HG02763 (cell line): ENCODE data around the gene PYGO2.
"Not testable (repeated sequence)": the region's sequence is repeated elsewhere in the genome, so short reads cannot be mapped to it uniquely, and the experiment has no call there.

Experiments
- ATAC-seq: cut with Tn5 transposase; IDR thresholded peaks from one replicate; pipeline ENCODE4 v1.9.1; 2021; ENCODE audit warnings: mild to moderate bottlenecking, moderate library complexity; ENCODE audit not compliant: unreplicated experiment

The PYGO2 gene

DNA sequence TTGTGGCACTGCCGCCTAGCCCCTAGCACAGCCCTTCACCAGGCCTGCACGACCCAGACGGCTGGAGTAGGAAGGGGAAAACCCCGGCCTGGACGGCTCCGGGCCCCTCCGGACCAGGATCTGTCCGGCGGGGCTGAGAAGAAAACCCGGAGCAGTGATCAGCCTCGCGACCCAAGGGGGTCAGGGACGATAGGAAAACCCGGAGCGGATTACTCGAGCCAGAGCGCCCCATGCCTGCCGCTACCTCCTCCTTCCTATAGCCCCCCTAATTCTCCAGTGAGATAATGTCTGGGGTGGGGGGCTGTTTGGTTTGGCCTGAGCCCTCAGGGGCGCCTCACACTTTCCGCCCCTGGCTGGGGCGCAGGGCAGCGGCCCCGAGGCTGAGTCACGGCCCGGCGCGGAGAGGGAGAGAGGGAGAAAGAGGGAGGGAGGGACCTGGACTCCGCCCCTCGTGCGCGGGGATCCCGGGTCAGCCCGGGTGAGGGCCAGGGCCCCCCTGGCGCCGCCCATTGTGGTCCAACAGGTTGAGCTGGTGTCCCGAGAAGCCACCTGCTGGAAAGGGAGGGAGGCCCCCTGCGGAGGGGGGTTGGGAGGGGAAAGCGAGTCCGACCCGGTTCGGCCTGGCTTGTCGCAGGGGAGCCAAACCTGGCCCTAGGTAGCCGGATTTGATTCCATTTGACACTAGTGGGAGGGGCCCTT is 39.3 kb upstream of the PYGO2 start:
- peak; percentile 39 for ATAC-seq

DNA sequence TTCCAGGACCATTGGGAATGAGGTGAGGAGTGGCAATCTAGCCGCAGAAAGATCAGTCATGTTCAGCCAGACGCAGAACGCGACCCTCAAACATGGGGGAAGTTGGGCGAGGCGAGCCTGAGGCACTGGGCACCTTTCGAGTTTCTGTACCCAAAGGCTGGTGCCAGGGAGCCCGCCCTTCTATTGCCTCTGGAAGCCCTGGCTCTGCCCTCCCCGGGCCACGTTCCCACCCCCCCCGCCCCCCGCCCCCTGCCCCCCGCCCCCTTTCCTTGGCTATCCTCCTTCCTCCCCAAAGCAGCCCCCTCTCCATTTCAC is 38.8 kb upstream of the PYGO2 start:
- ATAC-seq, result no peak

DNA sequence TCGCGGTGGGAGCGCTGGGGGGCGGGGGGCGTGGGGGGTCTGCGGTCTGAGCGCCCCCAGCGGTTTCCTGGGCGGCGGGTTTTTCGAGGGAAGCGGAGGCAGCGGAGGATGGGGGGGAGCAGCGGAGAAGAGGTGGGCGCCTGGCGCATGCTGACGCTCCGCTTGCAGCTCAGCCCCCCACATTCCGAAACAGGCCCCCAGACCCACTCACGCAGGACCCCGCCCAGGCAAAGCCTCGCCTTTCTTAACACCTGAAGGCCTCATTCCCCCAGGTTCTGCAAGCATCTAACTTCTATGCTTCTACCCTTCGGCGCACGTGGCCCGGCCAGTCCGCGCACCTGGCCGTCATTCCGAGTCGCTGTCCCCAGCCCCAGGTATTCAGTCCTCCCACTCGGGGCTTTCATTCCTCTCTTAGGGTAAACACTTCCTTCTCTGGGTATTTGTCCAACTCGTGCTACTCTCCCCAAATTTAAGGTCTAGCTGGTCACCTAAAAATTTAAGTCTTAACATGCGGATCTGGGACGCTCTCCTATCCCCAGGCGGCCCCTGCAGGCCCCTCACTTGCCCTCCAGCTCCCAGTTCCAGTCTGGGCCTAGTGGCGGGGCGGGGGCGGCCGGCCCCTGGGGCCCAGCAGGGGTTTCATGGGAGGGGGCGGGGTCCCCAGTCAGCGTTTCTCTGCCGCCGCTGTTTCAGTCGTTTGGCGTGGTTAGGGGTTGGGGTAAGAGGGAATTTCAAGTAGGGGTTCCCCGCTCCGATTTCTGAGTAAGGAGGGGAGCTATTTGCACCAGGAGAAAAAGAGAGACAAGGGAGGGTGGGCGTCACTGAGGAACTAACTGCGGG is 38.2 kb upstream of the PYGO2 start:
- no peak for ATAC-seq

DNA sequence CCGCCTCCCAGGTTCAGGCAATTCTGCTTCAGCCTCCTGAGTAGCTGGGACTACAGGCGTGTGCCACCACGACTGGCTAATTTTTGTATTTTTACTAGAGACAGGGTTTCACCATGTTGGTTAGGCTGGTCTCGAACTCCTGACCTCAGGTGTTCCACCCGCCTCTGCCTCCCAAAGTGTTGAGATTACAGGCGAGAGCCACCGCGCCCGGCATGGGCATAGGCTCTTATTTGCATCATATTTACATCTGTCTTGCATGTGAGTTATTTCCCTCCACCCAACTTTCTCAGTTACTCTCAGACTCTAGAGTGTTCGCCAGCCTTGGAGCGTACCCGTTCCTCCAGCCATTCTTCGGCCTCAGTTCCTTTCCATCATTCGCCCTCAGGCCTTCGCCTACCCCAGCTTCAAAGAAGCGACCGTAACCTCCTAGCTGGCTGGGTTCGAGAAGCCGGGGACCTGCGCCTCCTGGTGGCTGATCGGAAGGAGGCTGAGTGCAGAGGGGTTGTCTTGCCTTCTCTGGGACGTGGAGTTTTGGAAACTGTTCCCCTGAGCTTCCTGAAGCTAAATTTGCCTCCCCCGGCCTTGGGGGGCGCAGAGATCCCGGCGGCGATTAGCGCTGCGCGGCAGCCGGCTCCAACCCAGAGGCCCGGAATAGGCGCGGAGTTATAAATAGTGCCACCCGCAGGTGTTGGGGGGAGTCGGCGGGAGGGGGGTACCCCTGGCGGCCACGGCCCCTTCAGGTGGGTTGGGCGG is 37.4 kb upstream of the PYGO2 start:
- ATAC-seq, result no peak

DNA sequence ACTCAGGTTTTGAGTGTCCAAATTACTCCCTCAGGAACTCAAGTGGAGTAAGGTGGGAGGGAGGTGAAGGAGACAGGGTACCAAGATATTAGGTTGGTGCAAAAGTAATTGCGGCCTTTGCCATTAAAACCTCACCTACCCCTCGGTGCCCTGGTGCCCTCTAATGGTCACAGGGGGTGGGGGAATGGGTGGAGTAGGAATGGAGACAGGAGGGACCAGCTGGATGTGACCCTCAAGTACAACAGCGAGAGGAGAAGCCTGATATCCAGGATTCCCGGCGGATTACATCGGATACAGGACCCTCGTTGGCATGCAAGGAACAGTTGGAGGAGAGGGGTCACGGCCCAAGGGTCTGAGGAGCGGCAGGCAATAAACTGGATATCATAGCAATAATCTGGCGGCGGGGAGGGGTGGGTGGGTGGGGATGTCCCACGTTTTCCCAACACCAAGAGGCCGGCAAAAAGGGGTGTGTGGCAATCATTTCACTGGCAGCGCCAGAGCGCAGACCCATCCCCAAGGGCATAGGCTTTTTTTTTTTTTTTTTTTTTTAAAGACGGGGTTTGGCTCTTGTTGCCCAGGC is 36.7 kb upstream of the PYGO2 start:
- no peak for ATAC-seq

DNA sequence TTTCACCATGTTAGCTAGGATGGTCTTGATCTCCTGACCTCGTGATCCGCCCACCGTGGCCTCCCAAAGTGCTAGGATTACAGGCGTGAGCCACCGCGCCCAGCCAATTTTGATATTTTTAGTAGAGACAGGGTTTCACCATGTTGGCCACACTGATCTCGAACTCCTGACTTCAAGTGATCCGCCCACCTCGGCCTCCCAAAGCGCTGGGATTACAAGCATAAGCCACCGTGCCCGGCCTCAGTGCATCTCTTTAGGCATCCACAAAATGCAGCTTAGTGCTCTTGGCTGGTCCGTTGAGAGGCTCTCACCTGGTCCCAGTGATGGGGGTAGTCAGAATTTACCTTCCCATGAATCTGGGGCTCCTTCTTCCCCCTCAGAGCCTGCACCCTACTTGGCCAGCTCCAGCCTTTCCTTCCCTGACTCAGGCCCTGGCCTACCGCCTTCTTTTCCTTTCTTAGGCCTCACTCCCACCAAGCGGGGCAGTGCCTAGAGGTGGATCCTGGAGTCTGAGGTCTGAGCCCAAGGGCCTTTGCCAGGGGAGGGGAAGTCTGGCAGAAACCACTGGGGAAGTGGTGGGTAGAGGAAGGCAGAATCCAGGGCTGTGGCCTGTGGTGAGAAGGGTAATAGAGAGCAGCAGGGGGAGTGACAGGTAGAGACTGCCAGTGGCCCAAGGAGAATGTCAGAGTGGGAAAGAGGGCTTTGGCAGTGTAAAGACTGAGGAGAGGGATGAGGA is 35.6 kb upstream of the PYGO2 start:
- ATAC-seq, result no peak

DNA sequence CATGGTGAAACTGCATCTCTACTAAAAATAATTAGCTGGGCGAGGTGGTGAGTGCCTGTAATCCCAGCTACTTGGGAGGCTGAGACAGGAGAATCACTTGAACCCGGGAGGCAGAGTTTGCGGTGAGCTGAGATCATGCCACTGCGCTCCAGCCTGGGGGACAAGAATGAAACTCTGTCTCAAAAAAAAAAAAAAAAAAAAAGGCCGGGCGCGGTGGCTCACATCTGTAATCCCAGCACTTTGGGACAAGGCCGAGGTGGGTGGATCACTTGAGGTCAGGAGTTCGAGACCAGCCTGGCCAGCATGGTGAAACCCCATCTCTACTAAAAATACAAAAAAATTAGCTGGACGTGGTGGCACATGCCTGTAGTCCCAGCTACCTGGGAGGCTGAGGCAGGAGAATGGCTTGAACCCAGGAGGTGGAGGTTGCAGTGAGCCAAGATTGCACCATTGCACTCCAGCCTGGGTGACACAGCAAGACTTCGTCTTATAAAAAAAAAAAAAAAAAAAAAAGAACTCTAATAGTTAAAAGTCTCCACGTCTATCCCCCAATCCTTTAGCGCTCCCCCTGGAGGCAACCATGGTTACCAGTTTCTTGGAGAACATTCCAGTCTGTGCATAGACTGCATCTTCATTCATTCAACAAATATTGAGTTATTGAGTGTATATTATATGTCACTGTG is 33.9 kb upstream of the PYGO2 start:
- not testable (repeated sequence) for ATAC-seq

DNA sequence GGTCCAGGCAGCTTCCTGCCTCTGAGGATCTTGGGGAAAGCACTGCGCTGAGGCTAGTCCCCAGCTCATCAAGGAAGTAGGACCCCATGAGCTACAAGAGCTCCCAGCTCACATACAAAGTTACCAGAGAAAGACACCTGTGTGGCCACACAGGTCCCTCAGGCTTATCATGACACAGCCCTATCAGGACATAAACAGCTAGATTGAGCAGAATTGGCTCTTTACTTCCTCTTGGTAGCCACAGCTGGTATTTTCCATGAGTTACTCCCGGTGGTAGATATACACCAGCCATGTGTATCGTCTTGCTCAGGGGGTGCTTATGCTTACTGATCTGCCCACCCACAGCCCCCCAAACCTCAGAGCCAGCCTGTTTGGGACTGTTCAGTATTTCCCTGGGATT is 33.0 kb upstream of the PYGO2 start:
- no peak for ATAC-seq

DNA sequence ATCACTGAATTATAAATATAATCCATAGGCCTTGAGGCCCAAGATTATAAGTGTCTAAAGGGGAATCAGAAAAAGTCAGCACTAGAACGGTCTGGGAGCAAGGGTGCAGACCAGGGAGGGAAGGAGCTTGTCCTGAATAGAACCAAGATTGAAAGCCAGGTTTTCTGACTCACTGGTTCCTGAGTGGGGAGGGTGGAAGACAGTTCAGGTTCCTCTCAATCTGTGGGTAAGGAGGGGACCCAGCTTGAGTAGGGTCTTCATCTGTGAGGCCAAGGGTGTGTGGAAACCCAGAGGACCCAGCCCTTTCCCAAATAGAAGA is 32.6 kb upstream of the PYGO2 start:
- no peak for ATAC-seq

DNA sequence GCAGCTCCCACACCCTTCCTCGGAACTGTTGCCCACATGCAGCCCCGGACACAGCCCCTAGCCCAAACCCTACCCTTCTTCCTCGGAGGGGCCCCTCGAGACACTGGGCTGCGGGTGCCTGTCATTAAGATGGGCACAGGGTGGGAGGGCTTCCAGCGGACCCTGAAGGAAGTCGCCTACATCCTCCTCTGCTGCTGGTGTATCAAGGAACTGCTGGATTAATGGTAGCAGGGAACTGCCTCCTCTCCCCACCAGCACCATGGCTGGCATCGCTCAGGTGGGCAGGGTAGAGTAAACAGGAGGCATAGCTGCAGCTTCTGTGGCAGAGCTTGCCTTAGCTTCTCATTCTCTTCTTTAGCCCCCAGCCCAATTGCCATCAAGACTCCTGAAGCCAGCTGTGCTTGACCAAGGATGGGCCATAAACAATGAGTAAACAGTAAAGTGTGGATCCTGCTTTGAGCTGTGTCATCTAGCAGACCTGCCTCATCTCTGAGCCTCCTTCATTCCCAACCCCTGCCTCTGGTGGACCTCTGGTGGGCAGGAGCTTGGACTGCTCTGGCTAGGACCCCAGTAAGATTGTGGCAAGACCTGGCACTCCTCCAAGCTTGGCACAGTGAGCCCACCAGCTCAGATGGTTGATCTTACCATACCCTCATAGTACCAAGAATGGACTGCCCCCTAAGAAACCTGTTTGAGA is 32.1 kb upstream of the PYGO2 start, which contains the start of gene LENEP:
Gene LENEP (plus strand): TSS at position 15 of the 697 bp plus-strand sequence. CDS start 22 bp downstream, at position 37.
- no peak for ATAC-seq

DNA sequence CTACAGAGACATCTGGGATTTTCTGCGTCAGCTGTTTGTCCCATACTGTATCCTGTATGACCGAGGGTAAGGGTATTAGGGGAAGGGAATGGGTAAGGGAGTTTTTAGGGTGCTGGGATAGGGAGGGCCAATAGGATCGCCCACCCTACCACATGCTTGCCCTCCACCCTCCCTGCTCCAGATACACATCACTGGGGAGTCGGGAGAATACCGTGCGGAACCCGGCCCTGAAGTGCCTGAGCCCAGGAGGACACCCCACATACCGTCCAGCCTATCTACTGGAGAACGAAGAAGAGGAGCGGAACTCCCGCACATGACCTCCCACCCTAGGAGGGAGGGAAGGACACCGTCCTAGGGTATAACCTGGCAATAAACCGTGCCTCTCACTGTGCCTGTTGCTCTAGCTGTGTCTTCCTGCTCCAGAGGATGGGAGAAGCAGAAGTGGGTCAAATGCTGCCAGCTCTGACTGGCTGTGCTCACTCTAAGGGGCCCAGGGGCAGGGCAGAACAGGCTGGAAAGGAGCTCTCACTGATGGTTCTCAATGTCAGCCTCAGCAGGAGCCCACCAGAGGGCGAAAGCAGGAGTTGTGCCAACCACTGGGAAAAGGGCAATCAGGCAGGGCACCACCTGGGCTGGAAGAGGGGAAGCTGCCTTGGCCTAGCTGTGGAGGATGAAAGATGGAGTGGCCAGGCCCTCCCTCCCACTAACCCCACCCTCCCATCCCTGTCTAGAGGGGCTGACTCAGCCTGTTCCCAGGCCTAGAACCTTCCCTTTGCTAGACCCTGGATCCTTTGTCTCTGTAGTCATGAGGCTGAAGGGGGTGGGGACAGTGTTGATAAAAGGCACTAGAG is 31.4 kb upstream of the PYGO2 start:
- ATAC-seq, result no peak

DNA sequence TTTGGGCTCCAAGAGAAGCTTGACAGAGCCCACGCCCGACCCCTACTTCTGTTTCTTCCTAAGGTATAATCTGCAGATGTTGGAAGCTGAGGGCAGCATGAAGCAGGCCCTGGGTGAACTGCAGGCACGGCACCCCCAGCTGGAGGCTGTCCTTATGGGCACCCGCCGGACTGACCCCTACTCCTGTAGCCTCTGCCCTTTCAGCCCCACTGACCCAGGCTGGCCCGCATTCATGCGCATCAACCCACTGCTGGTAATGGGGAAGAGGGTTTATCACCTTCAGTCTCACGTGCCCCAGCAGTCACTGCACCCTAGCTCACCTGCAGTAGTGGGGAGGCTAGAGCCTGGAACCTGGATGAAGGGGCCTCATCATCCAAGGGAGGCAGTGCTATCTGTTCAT is 28.7 kb upstream of the PYGO2 start:
- no peak for ATAC-seq

DNA sequence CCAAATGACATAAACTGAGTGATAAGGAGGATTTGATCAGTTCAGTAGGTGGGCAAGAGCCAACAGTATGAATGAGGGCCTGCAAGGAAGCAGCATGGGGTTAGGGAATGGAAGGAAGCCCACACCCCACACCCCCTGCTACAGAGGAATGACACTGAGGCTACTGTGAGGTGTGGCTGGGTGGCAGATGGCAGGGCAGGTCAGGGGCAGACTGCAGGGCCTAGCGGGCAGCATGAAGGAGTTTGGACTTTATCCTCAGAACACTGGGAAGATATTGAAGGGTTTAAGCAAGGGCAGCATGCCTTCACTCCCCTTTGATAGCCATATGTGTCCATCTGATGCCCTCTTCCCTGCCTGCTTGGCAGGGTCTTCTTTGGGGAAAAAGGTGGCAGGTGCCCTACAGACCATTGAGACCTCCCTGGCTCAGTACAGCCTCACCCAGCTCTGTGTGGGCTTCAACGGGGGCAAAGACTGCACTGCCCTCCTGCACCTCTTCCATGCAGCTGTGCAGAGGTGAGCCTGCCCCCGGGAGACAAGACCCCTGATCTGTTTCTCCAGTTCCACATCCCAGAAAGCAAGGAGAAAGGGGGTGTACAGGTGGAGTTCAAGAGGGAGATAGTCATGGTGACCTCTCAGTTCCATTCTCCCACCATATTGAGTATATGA is 27.7 kb upstream of the PYGO2 start:
- ATAC-seq, result no peak

DNA sequence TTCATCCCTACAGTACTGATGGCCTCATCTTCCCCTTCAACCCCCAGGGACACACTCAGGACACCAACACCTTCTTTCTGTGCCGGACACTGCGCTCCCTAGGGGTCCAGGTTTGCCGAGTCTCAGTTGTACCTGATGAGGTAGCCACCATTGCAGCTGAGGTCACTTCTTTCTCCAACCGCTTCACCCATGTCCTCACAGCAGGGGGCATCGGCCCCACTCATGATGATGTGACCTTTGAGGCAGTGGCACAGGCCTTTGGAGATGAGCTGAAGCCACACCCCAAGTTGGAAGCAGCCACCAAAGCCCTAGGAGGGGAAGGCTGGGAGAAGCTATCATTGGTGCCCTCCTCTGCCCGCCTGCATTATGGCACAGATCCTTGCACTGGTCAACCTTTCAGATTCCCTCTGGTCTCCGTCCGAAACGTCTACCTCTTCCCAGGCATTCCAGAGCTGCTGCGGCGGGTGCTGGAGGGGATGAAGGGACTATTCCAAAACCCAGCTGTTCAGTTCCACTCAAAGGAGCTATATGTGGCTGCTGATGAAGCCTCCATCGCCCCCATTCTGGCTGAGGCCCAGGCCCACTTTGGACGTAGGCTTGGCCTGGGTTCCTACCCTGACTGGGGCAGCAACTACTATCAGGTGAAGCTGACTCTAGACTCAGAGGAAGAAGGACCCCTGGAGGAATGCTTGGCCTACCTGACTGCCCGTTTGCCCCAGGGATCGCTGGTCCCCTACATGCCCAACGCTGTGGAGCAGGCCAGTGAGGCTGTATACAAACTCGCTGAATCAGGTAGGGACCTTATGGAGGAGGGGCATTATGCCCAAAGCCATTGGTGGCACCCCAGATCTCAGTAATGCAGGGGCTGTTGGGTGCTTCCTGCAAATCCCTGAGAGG is 26.7 kb upstream of the PYGO2 start:
- ATAC-seq, result no peak

DNA sequence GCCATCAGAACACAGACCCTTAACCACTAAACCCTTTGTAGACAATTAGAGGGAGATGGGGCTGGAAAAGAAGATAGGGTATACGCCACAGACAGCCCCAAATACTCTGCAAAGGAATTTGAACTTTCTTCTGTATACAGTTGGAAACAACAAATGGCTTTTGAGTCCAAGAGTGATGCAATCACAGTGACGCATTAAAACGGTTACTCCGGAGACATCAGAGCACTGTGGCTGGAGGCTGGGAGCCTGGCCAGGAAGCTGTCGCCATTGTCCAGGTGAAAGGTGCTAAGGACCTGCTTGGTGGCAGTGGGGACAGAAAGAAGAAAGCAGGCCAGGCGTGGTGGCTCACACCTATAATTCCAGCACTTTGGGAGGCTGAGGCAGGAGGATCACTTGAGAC is 25.7 kb upstream of the PYGO2 start:
- ATAC-seq, result no peak

DNA sequence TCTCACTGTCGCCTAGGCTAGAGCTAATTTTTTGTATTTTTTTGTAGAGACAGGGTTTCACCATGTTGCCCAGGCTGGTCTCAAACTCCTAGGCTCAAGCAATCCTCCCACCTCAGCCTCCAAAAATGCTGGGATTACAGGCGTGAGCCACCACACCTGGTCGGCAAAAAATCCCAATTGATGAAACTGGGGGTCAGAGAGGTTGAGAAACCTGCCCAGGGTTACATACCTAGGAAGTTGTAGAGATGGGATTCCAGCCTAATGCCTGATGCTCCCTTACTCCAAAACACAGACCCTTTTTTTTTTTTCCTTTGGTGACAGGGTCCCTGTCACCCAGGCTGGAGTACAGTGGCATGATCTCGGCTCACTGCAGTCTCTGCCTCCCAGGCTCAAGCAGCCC is 25.2 kb upstream of the PYGO2 start:
- ATAC-seq, result not testable (repeated sequence)

DNA sequence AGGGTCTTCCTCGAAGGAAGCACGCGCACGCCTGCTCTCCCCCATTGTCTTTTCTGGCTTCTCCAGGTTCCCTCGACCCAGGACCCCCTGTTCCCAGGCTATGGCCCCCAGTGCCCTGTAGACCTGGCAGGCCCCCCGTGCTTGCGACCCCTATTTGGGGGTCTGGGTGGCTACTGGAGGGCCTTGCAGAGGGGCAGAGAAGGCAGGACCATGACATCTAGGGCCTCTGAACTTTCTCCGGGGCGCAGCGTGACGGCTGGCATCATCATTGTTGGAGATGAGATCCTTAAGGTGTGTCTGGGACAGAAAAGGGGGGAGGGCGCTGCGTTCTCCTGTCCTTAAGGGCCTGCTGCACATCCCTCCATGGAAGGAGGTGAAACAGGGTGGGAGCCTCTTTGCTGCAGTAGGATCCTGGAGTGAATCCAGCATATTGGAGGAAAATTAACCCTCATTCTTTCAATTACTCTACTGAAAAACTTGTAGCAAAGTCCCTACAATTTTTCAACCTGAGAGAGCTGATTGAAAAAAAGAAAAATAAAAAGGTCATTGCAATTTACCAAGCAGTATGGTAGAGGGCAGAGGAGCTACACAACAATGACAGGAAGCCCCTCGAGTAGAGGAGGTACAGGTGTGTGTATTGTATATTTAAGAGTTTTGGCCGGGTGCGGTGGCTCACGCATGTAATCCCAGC is 22.3 kb upstream of the PYGO2 start:
- no peak for ATAC-seq
